OCI-LY7 (cell line): ENCODE data around the gene MRPL12.

ENCODE experiments used
- CTCF ChIP-seq: fragments of 200-600 bp; sonication (generic); conservative IDR thresholded peaks from 2 replicates; pipeline ENCODE4 v1.5.1; 2014; ENCODE audit warnings: mild to moderate bottlenecking, antibody characterized with exemption, low read length, moderate library complexity, mixed read lengths
- EZH2phosphoT487 ChIP-seq: fragments of 200-600 bp; sonication (generic); IDR thresholded peaks from 2 replicates; pipeline ENCODE4 v1.6.1; 2018; ENCODE audit warnings: low read depth, borderline replicate concordance, mild to moderate bottlenecking, mixed run types, antibody characterized with exemption, low read length, moderate library complexity, mixed read lengths

GRCh38 chr17:81703747-81704654 lies 834 bp downstream of the MRPL12 start:
- no peak for TF ChIP-seq CTCF
- no peak for TF ChIP-seq EZH2phosphoT487
